SK-N-SH (cell line): ENCODE data around the gene SPOCK1.

ENCODE experiments used
- FOXM1 ChIP-seq: IDR thresholded peaks from 2 replicates; pipeline ENCODE4 v1.4.0; 2012; ENCODE audit warnings: low read depth, mild to moderate bottlenecking
- RAD21 ChIP-seq: IDR thresholded peaks from 2 replicates; pipeline ENCODE4 v1.6.1; 2012; ENCODE audit warnings: mild to moderate bottlenecking, low read length
- TF ChIP-seq, protein P1 (sequence below): fragments of 200-600 bp; sonication (generic); IDR thresholded peaks from 2 replicates; pipeline ENCODE4 v1.6.1; 2017; ENCODE audit warnings: antibody characterized with exemption, mild to moderate bottlenecking, moderate library complexity
- TF ChIP-seq, protein P2 (sequence below): fragments of 150-350 bp; IDR thresholded peaks from 2 replicates; pipeline ENCODE4 v1.6.1; 2017; ENCODE audit warnings: antibody characterized with exemption, low read length, low read depth, borderline replicate concordance

DNA sequence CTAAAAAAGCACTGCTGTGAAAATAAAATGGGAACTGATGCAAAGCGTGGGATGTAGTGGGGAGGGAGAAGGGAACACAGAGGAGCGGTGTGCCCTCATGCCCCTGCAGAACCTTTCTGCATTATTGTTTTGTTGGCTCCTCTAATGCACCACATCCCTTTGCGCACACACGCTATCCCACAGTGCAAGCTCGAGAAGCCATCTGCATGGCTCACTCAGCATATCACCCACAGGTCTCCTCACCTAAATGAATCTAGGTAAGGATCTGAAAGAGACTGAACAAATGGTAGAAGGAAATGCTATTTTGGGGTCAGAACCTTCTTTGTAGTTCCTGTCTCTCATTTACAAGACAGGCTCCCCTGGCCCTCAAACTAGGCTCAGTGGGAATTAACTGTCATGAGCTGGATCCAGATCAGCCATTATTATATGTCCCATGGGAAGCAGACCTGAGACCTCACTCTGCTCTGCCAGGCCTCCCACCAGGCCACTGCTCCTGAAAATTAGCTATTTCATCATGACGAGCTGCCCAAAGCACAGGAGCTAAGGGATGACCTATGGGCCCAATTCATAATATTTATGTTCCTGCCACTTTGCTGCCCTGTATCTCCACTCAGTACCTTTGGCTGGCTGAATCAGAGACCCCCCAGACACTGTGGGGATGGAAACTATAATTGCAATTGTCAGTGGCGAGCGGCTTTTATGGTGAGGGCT, 169.4 kb downstream of the SPOCK1 start:
- TF ChIP-seq, protein P1, sequence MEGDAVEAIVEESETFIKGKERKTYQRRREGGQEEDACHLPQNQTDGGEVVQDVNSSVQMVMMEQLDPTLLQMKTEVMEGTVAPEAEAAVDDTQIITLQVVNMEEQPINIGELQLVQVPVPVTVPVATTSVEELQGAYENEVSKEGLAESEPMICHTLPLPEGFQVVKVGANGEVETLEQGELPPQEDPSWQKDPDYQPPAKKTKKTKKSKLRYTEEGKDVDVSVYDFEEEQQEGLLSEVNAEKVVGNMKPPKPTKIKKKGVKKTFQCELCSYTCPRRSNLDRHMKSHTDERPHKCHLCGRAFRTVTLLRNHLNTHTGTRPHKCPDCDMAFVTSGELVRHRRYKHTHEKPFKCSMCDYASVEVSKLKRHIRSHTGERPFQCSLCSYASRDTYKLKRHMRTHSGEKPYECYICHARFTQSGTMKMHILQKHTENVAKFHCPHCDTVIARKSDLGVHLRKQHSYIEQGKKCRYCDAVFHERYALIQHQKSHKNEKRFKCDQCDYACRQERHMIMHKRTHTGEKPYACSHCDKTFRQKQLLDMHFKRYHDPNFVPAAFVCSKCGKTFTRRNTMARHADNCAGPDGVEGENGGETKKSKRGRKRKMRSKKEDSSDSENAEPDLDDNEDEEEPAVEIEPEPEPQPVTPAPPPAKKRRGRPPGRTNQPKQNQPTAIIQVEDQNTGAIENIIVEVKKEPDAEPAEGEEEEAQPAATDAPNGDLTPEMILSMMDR, result no peak
- no peak for TF ChIP-seq RAD21
- no peak for TF ChIP-seq FOXM1
- TF ChIP-seq, protein P2, sequence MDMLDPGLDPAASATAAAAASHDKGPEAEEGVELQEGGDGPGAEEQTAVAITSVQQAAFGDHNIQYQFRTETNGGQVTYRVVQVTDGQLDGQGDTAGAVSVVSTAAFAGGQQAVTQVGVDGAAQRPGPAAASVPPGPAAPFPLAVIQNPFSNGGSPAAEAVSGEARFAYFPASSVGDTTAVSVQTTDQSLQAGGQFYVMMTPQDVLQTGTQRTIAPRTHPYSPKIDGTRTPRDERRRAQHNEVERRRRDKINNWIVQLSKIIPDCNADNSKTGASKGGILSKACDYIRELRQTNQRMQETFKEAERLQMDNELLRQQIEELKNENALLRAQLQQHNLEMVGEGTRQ, result no peak
